ENCODE measurements around the gene LRRC4C.

LRRC4C gene

DNA sequence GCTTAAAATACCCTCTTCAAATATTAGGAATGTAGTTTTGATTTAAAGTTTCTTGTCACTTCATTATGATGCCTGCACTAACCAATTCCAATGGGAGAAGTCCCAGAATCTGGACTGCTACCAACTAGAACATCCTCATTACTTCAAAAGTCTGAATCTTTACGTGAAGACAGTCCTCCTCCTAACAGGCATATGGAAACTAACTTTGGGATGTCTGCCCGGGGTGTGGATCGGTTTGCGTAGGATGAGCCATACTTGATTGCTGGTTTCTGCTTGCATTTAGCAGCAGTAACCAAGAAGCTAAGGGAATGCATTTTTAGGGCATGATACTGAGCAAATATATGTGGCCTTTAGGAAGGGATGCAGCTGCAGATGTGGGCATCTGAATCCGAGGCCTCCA, 177.1 kb downstream of the LRRC4C start:
- H3K4me3 ChIP-seq (ENCODE audit: low read depth, low read length) = no peak overlapping the region
- DNase-seq (ENCODE audit: low read depth) = no peak

DNA sequence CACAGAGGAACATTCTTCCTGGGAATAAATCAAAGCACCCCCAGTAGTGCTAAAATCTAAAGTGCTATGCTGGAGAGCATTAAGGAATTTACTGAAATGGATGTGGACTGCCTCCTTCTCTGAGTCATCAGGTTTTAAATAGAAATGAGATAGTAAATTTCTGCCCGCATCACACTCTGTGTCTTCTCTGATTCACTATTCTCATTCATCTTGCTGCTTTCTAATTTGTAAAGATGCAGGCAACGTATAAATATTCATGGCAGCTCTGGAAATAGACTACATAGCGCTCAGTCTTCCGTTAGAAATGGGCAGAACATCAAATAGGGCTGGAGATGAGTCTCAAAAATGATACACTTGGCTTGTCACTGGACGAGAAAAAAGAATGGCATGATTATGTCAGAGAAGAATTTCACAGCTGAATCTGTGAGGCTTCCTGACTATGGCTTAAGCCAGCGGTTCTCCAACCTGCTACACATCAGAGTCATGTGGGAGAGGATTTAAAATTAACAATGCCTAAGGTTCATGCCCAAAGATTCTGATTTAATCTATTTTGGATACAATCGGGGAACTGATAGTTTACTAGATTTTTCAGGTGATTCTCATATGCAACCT, 178.2 kb downstream of the LRRC4C start:
- DNase-seq (ENCODE audit: low read depth) = no peak
- H3K4me3 ChIP-seq (ENCODE audit: low read depth, low read length) = no peak overlapping the region

DNA sequence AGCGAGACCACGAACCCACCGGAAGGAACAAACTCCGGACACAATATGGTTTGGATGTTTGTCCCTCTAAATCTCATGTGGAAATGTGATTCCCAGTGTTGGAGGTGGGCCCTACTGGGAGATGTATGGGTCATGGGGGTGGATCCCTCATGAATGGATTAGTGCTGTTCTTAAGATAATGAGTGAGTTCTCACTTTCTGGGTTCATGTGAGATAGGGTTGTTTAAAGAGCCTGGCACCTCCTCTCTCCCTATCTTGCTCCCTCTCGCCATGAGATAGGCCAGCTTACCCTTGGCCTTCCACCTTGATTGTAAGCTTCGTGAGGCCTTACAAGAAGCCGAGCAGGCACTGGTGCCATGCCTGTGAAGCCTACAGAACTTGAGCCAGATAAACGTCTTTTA, 184.6 kb downstream of the LRRC4C start:
- no peak overlapping the region for H3K4me3 ChIP-seq (ENCODE audit: low read depth, low read length)
- DNase-seq (ENCODE audit: low read depth) = no peak

- no peak for DNase-seq (ENCODE audit: low read depth)
- H3K4me3 ChIP-seq (ENCODE audit: low read depth, low read length) = no peak overlapping the region
These were observed 185.5 kb downstream of the LRRC4C start for GRCh38 chr11:41273908-41274307.

DNA sequence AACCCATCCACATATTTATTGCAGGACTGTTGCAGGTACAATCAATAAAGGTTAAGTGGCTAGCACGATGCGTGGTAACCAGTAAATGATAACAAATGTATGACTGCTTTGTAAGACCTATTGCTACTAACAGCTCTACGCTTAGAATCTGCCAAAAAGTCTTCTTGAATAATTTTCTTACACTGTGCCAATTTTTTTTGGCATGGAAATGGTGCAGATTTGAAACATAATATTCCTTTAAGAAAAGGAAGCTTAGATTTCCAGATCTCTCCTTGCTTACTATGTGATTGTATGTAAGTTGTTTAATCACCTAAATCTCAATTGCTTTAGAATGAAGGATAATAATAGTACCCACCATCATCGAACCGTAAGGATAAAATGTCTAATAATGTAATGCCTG, 192.0 kb downstream of the LRRC4C start:
- no peak overlapping the region for H3K4me3 ChIP-seq (ENCODE audit: low read depth, low read length)
- no peak for DNase-seq (ENCODE audit: low read depth)

- H3K4me3 ChIP-seq (ENCODE audit: low read depth, low read length) = no peak overlapping the region
- no peak for DNase-seq (ENCODE audit: low read depth)
These were observed 203.4 kb downstream of the LRRC4C start for GRCh38 chr11:41256041-41256440.

DNA sequence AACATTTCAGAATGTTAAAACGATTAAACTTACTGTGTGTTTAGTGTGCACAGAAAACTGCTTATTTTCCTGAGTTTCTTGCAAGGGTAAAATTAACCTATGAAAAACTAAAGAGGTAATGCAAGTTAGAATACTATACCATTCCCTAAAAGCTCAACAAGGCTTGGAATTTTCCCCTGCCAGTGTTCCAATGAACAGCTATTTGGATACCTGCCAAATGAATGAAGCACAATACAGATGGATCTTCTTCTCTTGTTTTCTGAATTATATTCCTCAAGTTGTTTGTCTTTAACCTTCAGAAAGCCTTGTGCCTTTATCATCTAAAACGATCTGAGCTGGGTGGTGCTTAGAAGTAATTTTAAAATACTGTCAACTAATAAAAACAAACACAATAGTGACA, 204.5 kb downstream of the LRRC4C start:
- DNase-seq (ENCODE audit: low read depth) = no peak

DNA sequence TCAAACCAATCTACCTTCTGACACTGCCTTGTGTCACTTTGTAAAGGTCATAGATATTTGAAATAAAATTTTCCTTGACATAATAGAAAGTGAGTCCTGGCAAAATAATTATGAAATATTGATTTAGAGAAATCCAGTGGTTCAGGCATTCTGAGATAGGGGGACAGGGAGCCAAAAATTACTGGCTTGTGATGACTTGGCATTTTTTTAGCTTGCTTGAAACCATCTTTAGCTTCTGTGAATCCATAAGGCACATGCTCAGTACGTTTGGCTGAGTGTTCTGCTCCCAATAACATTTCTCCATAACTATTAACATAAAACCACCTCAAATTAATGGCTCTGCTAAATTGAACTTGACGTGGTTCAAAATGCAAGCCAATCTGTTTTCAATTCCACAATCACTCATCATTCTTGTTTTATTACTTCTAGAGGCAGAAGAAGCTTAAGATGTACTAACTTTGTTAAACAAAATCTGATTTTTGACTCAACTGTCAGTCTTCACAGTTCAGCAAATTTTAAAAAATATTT, 209.0 kb downstream of the LRRC4C start:
- no peak overlapping the region for H3K4me3 ChIP-seq (ENCODE audit: low read depth, low read length)
- no peak for DNase-seq (ENCODE audit: low read depth)

More for the DNA sequence above, 204.5 kb downstream of the LRRC4C start:
- H3K4me3 ChIP-seq (ENCODE audit: low read depth, low read length) = no peak overlapping the region

- DNase-seq (ENCODE audit: low read depth) = no peak
These were observed 211.8 kb downstream of the LRRC4C start for GRCh38 chr11:41247621-41248020.

GRCh38 chr11:41246399-41246745, 213.1 kb downstream of the LRRC4C start:
- no peak overlapping the region for H3K4me3 ChIP-seq (ENCODE audit: low read depth, low read length)
- no peak for DNase-seq (ENCODE audit: low read depth)

More at GRCh38 chr11:41247621-41248020, 211.8 kb downstream of the LRRC4C start:
- no peak overlapping the region for H3K4me3 ChIP-seq (ENCODE audit: low read depth, low read length)

- no peak for DNase-seq (ENCODE audit: low read depth)
- no peak overlapping the region for H3K4me3 ChIP-seq (ENCODE audit: low read depth, low read length)
These were observed 213.6 kb downstream of the LRRC4C start for GRCh38 chr11:41245704-41246398.

DNA sequence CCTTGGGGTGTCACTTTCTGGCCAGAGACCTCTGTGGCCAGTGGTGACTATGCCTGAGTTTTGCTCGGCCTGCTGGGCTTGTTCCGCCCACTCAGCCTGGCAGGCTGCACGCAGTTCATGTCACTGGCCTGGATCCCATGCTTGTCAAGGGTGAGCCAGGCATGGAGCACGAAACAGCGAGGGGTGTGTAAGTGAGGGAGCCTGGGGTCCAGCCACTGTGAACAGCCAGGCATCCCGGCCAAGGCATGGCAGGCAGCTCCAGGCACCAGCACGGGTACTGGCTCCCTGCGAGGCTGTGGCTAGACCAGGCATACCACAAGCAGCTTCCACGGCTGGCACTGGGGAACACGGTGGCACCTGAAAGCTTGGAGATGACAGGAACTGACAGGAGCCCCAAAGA, 214.3 kb downstream of the LRRC4C start:
- no peak for DNase-seq (ENCODE audit: low read depth)
- no peak overlapping the region for H3K4me3 ChIP-seq (ENCODE audit: low read depth, low read length)

DNA sequence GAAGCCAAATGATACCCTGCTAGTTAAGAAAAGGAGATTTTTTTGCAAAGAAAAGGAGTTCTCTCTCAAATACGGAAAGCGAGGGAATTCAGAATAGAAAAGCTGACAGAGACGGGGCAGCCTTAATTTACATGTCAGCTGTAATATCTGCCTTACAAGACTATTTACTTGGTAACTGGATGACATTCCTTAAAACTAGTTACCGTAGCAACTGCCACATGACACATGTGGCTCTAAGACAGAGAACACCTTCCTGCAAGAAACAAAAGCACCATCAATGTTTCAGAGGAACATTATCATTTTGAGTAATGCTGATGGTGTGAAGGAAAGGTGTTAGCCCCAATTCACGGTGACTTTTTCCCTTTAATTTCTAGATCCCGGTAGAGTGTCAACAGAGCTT, 222.1 kb downstream of the LRRC4C start:
- no peak overlapping the region for H3K4me3 ChIP-seq (ENCODE audit: low read depth, low read length)
- DNase-seq (ENCODE audit: low read depth) = no peak

DNA sequence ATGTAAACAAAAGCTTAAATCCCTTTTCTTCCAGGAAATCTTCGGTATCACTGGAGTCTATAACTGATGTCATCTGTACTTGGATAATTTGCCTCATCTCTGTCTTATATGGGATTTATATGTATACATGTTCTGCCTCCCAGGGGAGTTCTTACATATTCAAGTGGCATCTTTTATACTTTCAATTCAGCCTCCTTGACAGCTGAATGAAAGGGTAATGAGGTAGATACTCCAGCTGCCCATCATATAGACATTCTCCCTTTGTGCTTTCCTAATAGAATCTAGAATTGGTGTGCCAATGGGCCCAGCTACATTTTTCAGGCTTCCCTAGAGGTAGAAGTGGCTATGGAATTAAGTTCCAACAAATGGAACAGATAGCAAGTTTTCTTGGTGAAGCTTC, 223.8 kb downstream of the LRRC4C start:
- no peak overlapping the region for H3K4me3 ChIP-seq (ENCODE audit: low read depth, low read length)
- no peak for DNase-seq (ENCODE audit: low read depth)

GRCh38 chr11:41225856-41226633, 233.4 kb downstream of the LRRC4C start:
- no peak for DNase-seq (ENCODE audit: low read depth)
- H3K4me3 ChIP-seq (ENCODE audit: low read depth, low read length) = no peak overlapping the region

GRCh38 chr11:41222236-41222635, 237.2 kb downstream of the LRRC4C start:
- no peak for DNase-seq (ENCODE audit: low read depth)
- H3K4me3 ChIP-seq (ENCODE audit: low read depth, low read length) = no peak overlapping the region

DNA sequence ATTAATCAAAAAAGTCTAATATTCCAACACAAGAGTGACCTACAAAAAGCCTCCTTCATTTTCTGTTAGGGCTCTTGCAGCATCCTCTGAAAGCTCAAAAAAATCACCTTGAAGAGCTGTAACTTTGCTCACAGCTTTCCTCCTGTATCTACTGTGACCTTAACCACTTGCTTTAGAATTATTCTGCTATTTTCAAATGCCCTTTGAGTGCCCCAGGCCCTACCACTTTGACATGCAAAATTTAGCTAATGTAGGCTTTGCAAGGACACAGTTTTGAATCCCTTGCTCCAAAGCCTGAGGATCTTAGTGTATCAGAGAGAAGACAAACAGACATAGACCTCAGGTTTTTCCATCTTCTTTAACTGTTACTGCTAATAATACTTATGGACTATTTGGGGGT, 253.1 kb downstream of the LRRC4C start:
- no peak for DNase-seq (ENCODE audit: low read depth)
- no peak overlapping the region for H3K4me3 ChIP-seq (ENCODE audit: low read depth, low read length)

DNA sequence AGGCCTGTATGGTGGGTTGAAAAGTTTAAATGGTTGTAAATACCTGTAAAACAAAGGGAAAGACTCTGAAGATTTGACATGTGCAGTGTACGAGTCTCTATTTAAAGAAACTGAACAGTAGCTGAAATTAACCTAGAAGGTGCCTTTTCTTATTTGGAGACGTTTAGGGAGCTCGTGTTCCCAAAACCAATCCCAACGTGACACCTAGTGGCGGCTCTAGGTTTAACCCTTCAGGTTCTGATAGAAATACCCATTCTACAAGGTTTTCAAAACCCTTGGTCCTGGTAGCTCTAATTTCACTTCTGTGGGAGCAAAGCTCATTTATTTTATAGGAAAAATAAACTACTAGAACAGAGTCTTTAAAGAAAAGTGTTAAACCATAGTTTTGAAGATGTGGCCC, 258.3 kb downstream of the LRRC4C start:
- no peak overlapping the region for H3K4me3 ChIP-seq (ENCODE audit: low read depth, low read length)
- DNase-seq (ENCODE audit: low read depth) = no peak

- DNase-seq (ENCODE audit: low read depth) = no peak
- H3K4me3 ChIP-seq (ENCODE audit: low read depth, low read length) = no peak overlapping the region
These were observed 268.9 kb downstream of the LRRC4C start for GRCh38 chr11:41190437-41191082.
